HG02763 (cell line): ENCODE results near the gene NRXN2.

Experiments
- ATAC-seq: cut with Tn5 transposase; IDR thresholded peaks from one replicate; pipeline ENCODE4 v1.9.1; 2021; ENCODE audit warnings: mild to moderate bottlenecking, moderate library complexity; ENCODE audit not compliant: unreplicated experiment

Gene NRXN2

GRCh38 chr11:64556721-64557250 lies 166.2 kb downstream of the NRXN2 start:
- no peak for ATAC-seq
